K562 (cell line): ENCODE results near the gene AUNIP. TPM values are rescaled to one million over a fixed set of nuclear protein-coding genes. Genes with fewer than 3 reads are reported as not detected.
A peak's percentile ranks its signal among the peaks of the same experiment; 100 is the strongest.

Source experiments
- ATAC-seq: fragments of 200-7000 bp; cut with Tn5 transposase; 3 replicates; pipeline ENCODE4 v1.9.1; 2020; ENCODE audit warnings: moderate library complexity
- BruUV-seq: library from RNA; stranded (reverse); fragments of 400-500 nt; replicated peaks from 2 replicates; lab custom pipeline; 2021; lab: Mats Ljungman, UMichigan
- CTCF ChIA-PET: fragments of 300-600 bp; formaldehyde crosslinking; extraction: SDS; loops from one replicate; lab custom pipeline; 2021; ENCODE audit warnings: low intra/inter-chr PET ratio; lab: Yijun Ruan, JAX
- POLR2A ChIA-PET: fragments of 300-600, 350-650 bp; sonication (Branson Sonifier 250); formaldehyde crosslinking; extraction: SDS; loops from one replicate; lab custom pipeline; 2021; ENCODE audit warnings: antibody characterized with exemption, inconsistent platforms; lab: Yijun Ruan, JAX
- DNase-seq, 4 experiments: peaks; one replicate each; pipeline versions ENCODE4 v3.0.0 to v3.0.0-alpha.2; 2011 to 2018; ENCODE audit warnings: low spot score in 3 of 4, mixed read lengths in 3 of 4; ENCODE audit errors: extremely low read depth in 1 of 4
- FAIRE-seq: peaks from 2 replicates; lab custom pipeline; 2011; peaks lifted over from hg19 to GRCh38; lab: Jason Lieb, UNC
- H2AFZ ChIP-seq: 2 replicates; pipeline ENCODE4 v1.6.0; 2011; ENCODE audit warnings: low read depth, low read length, control low read depth, inconsistent platforms
- H3K27ac ChIP-seq: fragments of 200-600 bp; 3 replicates; pipeline ENCODE4 v1.8.0; 2011; ENCODE audit warnings: low read depth, mild to moderate bottlenecking, control low read depth, inconsistent platforms, low read length, moderate library complexity, mixed read lengths; ENCODE audit errors: extremely low read depth
- H3K27me3 ChIP-seq, 2 experiments: fragments of 300-600 bp in 1 of 2; 2 replicates in 1 of 2; 3 replicates in 1 of 2; pipeline versions ENCODE4 v1.6.0 to v1.8.0; 2011; ENCODE audit warnings: inconsistent platforms in 2 of 2, low read length in 2 of 2, mild to moderate bottlenecking in 1 of 2, mixed read lengths in 1 of 2, moderate library complexity in 1 of 2; ENCODE audit not compliant: control insufficient read depth in 2 of 2, insufficient read depth in 2 of 2
- H3K36me3 ChIP-seq: fragments of 300-600 bp; 3 replicates; pipeline ENCODE4 v1.8.0; 2011; ENCODE audit warnings: mild to moderate bottlenecking, low read length, inconsistent platforms; ENCODE audit not compliant: control insufficient read depth, insufficient read depth
- H3K4me1 ChIP-seq, 2 experiments: fragments of 200-600 bp in 1 of 2; replicated peaks in 1 of 2; 2 replicates in 1 of 2; 3 replicates in 1 of 2; pipeline versions ENCODE4 v1.5.1 to v1.8.0; 2011; ENCODE audit warnings: inconsistent platforms in 2 of 2, low read length in 2 of 2, mild to moderate bottlenecking in 1 of 2, mixed read lengths in 1 of 2, moderate library complexity in 1 of 2; ENCODE audit not compliant: control insufficient read depth in 2 of 2, insufficient read depth in 2 of 2
- H3K4me2 ChIP-seq: 2 replicates; pipeline ENCODE4 v1.6.1; 2011; ENCODE audit warnings: low read length, control low read depth, inconsistent platforms, mixed read lengths; ENCODE audit not compliant: insufficient read depth
- H3K4me3 ChIP-seq: fragments of 200-600 bp; sonication (generic), shearing (Covaris generic); 2 replicates; pipeline ENCODE4 v1.5.1; 2016; ENCODE audit warnings: control low read depth, inconsistent platforms
- H3K79me2 ChIP-seq: fragments of 200-600 bp; 3 replicates; pipeline ENCODE4 v1.8.0; 2011; ENCODE audit warnings: low read length, inconsistent platforms; ENCODE audit not compliant: control insufficient read depth, insufficient read depth
- H3K9ac ChIP-seq, 2 experiments: 2 replicates each; pipeline versions ENCODE4 v1.6.0 to v1.6.1; 2011; ENCODE audit warnings: low read depth in 2 of 2, low read length in 2 of 2, control low read depth in 1 of 2, inconsistent platforms in 1 of 2, mild to moderate bottlenecking in 1 of 2, mixed read lengths in 1 of 2; ENCODE audit not compliant: insufficient read depth in 1 of 2
- H3K9me1 ChIP-seq: one replicate; pipeline ENCODE4 v1.6.0; 2011; ENCODE audit warnings: inconsistent platforms, mild to moderate bottlenecking, low read length, moderate library complexity; ENCODE audit not compliant: control insufficient read depth, insufficient read depth
- H3K9me3 ChIP-seq: replicated peaks from 2 replicates; pipeline ENCODE4 v1.5.1; 2011; ENCODE audit warnings: low read depth, low read length, inconsistent platforms; ENCODE audit not compliant: control insufficient read depth, insufficient read depth
- H4K20me1 ChIP-seq: replicated peaks from 2 replicates; pipeline ENCODE4 v1.6.1; 2011; ENCODE audit warnings: low read length, inconsistent platforms, mixed read lengths; ENCODE audit not compliant: control insufficient read depth, insufficient read depth
- BRD9 ChIP-seq: fragments of 450-650 bp; IDR thresholded peaks from 2 replicates; pipeline ENCODE4 v1.6.1; 2018; ENCODE audit warnings: low read depth; ENCODE audit not compliant: partially characterized antibody
- E2F8 ChIP-seq: fragments of 450-650 bp; IDR thresholded peaks from 2 replicates; pipeline ENCODE4 v1.7.1; 2018; ENCODE audit warnings: mild to moderate bottlenecking, low read depth; ENCODE audit not compliant: partially characterized antibody
- PTBP1 ChIP-seq: fragments of 200-400 bp; formaldehyde crosslinking; IDR thresholded peaks from 2 replicates; pipeline ENCODE4 v1.6.1; 2017; ENCODE audit warnings: low read depth, low read length
- RCOR1 ChIP-seq, 2 experiments: IDR thresholded peaks; 2 replicates each; pipeline ENCODE4 v1.6.1; 2012; ENCODE audit warnings: low read depth in 2 of 2, low read length in 2 of 2, borderline replicate concordance in 1 of 2, improper control_type of control experiment in 1 of 2
- ZBTB40 ChIP-seq, 2 experiments: fragments of 450-650 bp in 1 of 2; sonication (generic) in 1 of 2; formaldehyde crosslinking in 1 of 2; IDR thresholded peaks; 2 replicates each; pipeline versions ENCODE4 v1.7.1 to v1.9.0; 2016 to 2022; ENCODE audit warnings: inconsistent platforms in 1 of 2, mild to moderate bottlenecking in 1 of 2, missing genetic modification reagents in 1 of 2
- ZFP36 ChIP-seq: fragments of 150-350 bp; IDR thresholded peaks from 2 replicates; pipeline ENCODE4 v1.6.1; 2018; ENCODE audit warnings: low read length, low read depth; ENCODE audit not compliant: partially characterized antibody
- ZNF263 ChIP-seq: sonication (generic); formaldehyde crosslinking; IDR thresholded peaks from 2 replicates; pipeline ENCODE4 v1.8.0; 2022; ENCODE audit warnings: mild to moderate bottlenecking, missing genetic modification reagents, borderline replicate concordance
- WGBS: fragments of 100-300 bp; shearing (Covaris generic); methylation state at CpG from one replicate; pipeline ENCODE4 v1.1.6; 2016; ENCODE audit warnings: low coverage, mixed read lengths; ENCODE audit not compliant: insufficient coverage; ENCODE audit errors: missing lambda C conversion rate; 5-methylcytosine and 5-hydroxymethylcytosine counted together
- in situ Hi-C: fragments of 300-500 bp; cut with MboI; formaldehyde crosslinking; loops from 4 replicates; pipeline ENCODE4 v1.15.0; 2018; ENCODE audit warnings: inconsistent platforms, mixed read lengths
- intact Hi-C: fragments of 100-400 bp; cut with micrococcal nuclease; formaldehyde crosslinking; loops from 2 replicates; pipeline ENCODE4 v1.14.2; 2022
- polyA plus RNA-seq, 8 experiments: library from polyadenylated mRNA; depleted of rRNA in 4 of 8; stranded (reverse) in 5 of 8; unstranded in 3 of 8; fragments of >200 nt; fragmentation: Nextera tagmentation in 2 of 8; fragmentation: Illumina TruSeq in 1 of 8; extraction: Ambion mirVana in 2 of 8; extraction: Trizol in 1 of 8; gene quantifications; 2 replicates each; pipeline versions ENCODE4 v1.2.1 to v1.2.3, GENCODE V29; 2011 to 2014; ENCODE audit warnings: inconsistent platforms in 1 of 8, missing spikeins in 1 of 8
- total RNA-seq, 7 experiments: library from RNA; depleted of rRNA in 6 of 7; stranded (reverse); fragments of >200 nt in 6 of 7; fragmentation: Illumina TruSeq in 2 of 7; extraction: Trizol in 2 of 7; gene quantifications; 2 replicates each; pipeline versions ENCODE4 v1.2.1 to v1.2.3, GENCODE V29; 2011 to 2021; ENCODE audit warnings: low replicate concordance in 1 of 7

AUNIP gene
- total and polyA plus RNA-seq, 9 of the 15 experiments (the other 6 are each of a cell fraction or from before 2014, with no cell fraction given) = 12.1 to 53.8 (median 47.1) TPM

DNA sequence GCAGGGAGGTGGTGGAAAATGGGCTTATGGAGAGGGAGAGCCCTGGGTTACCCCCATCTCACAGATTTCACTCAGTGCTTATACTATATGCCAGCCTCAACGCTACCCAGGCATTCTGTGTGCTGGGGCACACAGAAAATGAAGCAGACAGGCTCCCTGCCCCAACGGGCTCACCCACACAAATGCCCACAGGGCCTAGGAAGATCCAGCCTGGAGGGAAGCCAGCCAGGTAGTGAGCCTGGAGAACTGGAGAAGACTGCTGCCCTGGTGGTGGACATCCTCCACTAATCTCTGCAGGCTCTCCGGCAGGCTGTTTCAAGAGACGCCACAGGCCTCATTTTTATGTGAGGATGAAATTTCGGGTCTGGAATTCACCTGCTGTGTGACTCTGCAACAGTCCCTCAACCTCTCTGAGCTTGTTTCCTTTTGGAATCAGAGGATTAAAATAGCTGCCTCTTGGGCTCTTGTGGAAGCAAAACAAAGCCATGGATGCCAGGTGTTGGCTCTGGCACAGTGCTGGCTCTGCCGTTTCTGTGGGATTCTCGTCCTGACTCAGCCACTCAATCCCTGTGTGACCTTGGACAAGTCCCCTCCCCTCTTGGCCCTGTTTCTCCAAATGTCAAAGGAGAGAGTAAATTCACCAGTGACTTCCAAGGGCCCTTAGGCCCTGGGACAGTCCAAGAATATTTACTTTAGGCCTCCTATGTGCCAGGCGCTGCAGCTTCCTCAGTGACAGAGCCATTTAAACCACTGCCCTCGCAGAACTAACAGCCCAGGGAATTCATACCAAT lies 12.6 kb upstream of the AUNIP start:
- H4K20me1 ChIP-seq = no peaks in the 10 kb centered on the region
- POLR2A ChIA-PET = interaction anchor here (0.6 to 1.5 kb wide), 4 partner anchors 8 to 1228 kb away, joined by 4 to 6 read pairs (median 4); partner anchors contain the start of gene SRRM1
- H2AFZ ChIP-seq = peak overlapping the region; percentile 52; the same call in 1 of the 2 replicates
- no peak for FAIRE-seq
- CTCF ChIA-PET = no interaction called here
- H3K9ac ChIP-seq = peak overlapping the region; percentile 19 to 72; a peak in 2 of 4 replicates
- ATAC-seq = no peak
- 83% methylated on average over 9 of the region's 9 CpGs for WGBS
- H3K4me3 ChIP-seq = no peak overlapping the region
- in situ Hi-C loops (no loop called here), intact Hi-C loops (no loop called here)
- DNase-seq = no peak
- H3K36me3 ChIP-seq = no peaks in the 10 kb centered on the region
- no peaks in the 10 kb centered on the region for H3K9me1 ChIP-seq
- H3K27ac ChIP-seq = no peak overlapping the region; the same call in 2 of the 3 replicates
- no peaks in the 10 kb centered on the region for H3K9me3 ChIP-seq
- peaks cover 42 to 45% of the 10 kb centered on the region in 2 experiments for H3K4me1 ChIP-seq
- peaks cover 10% of the 10 kb centered on the region; the same call in 2 of the 3 replicates for H3K79me2 ChIP-seq
- H3K4me2 ChIP-seq = peak overlapping the region; percentile 7; the same call in 1 of the 2 replicates
- no peaks in the 10 kb centered on the region for H3K27me3 ChIP-seq
- BruUV-seq = no TSS peak
- TF ChIP-seq RCOR1 (IDR thresholded peaks at IDR 0.05; ENCODE audit: borderline replicate concordance in 1 of 2, low read depth in 2 of 2, low read length in 2 of 2) (peak; percentile 7 to 74; a peak in 1 of 4 replicates), ZFP36 (peak; percentile 92), ZNF263 (CRISPR knock-in tag) (0 out of 2 replicates have a peak, but pooled peaks have one; percentile 3), PTBP1 (0 out of 2 replicates have a peak, but pooled peaks have one; percentile 73), BRD9 (peak; percentile 42), E2F8 (no peak), ZBTB40 (IDR thresholded peaks at IDR 0.05) (0 out of 2 replicates have a peak, but pooled peaks have one; percentile 0), ZBTB40 (CRISPR knock-in tag; IDR thresholded peaks at IDR 0.05) (no peak)
